Measurements from ENCODE around the gene SND1. TPM values are rescaled to one million over a fixed set of nuclear protein-coding genes. Genes with fewer than 3 reads are reported as not detected.

The SND1 gene
- total RNA-seq, 1 experiment from 2014 or later: 218 TPM

DNA sequence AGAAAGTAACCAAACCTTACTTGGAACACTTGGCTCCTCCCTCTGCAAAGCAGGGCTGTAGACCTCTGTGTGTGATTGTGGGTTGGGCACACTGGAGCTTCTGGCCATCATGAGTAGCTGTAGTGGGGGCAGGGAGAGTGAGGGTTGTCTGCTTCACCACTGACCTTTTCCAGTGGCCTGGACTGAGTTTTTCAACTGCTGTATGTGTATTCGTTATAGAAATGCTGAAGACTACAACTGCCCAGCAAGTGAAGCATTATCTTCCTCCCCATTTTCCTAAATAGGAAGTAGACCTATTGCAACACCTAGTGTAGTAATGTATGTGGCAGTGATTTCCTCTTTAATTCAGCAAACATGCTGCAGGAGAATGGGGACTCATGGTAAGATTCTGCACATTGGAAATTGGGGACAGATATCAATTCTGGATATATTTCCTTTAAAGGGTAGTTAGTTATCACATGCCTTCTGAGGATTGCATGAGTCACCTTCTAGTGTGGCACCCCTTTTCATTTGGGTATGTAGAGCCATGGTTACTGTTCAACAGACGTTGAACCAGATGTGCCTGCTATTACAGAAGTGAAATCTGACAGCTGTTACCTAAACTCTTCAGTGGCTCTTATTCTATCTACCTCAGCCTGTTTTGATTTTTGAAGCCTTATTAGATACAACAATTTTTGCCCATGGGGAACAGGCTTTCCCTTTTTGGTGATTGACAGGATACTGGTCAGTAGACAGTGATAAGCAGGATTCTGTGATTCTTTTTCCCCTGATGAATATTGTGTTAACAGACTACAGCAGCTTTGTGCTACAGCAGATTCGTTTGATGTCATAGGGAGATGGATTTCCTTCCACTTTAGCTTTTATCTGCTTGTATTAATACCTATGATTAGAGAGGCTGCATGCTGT lies 130.9 kb downstream of the SND1 start:
- Histone ChIP-seq H3K4me2 (ENCODE audit: insufficient read depth, insufficient read length, low read length) (no peak overlapping the region), H3K56ac (ENCODE audit: insufficient read length, low read depth, low read length) (no peak overlapping the region), H3K27ac (ENCODE audit: insufficient read length, low read depth, low read length) (no peak overlapping the region), H3K23ac (ENCODE audit: insufficient read length, low read depth, low read length) (no peak overlapping the region), H2BK5ac (ENCODE audit: insufficient read length, low read length) (no peak overlapping the region), H2BK12ac (ENCODE audit: insufficient read length, low read depth, low read length) (no peak overlapping the region), H4K20me1 (ENCODE audit: control insufficient read depth, insufficient read depth, insufficient read length) (no peaks in the 10 kb centered on the region), H3K9me3 (ENCODE audit: control insufficient read depth, low read depth, low read length) (no peaks in the 10 kb centered on the region), H2AK5ac (ENCODE audit: insufficient read length, low read length) (no peak overlapping the region), H3K4ac (ENCODE audit: low read depth, low read length) (no peak overlapping the region), H2AFZ (ENCODE audit: low read length) (no peak overlapping the region), H4K91ac (ENCODE audit: insufficient read length, low read depth, low read length) (no peak overlapping the region), H2BK20ac (ENCODE audit: low read depth, low read length, poor library complexity, severe bottlenecking) (no peak overlapping the region), H3K79me1 (ENCODE audit: insufficient read depth, low read depth, low read length, poor library complexity, severe bottlenecking) (no peaks in the 10 kb centered on the region), H3K14ac (ENCODE audit: insufficient read depth, low read length) (no peak overlapping the region), H3K27me3 (ENCODE audit: insufficient read depth, low read length) (no peaks in the 10 kb centered on the region), H2BK15ac (ENCODE audit: low read depth, low read length) (no peak overlapping the region), H3K9ac (ENCODE audit: extremely low read depth, insufficient read length, low read length) (no peak overlapping the region), H3K79me2 (ENCODE audit: insufficient read depth, low read length) (no peaks in the 10 kb centered on the region; the same call in 1 of the 2 replicates), H3K18ac (ENCODE audit: insufficient read length, low read depth, low read length) (no peak overlapping the region), H4K8ac (replicated peaks; ENCODE audit: insufficient read length, low read depth, low read length) (no peak overlapping the region), H3K4me1 (ENCODE audit: insufficient read depth, low read length) (peaks cover 2% of the 10 kb centered on the region; the same call in 1 of the 2 replicates), H2BK120ac (ENCODE audit: low read depth, low read length, poor library complexity, severe bottlenecking) (no peak overlapping the region), H4K5ac (ENCODE audit: insufficient read length, low read depth, low read length) (no peak overlapping the region), H3T11ph (ENCODE audit: low read length) (no peak overlapping the region), H3K23me2 (ENCODE audit: insufficient read length, low read depth, low read length, poor library complexity, severe bottlenecking) (no peaks in the 10 kb centered on the region)
- TF ChIP-seq, protein P1, sequence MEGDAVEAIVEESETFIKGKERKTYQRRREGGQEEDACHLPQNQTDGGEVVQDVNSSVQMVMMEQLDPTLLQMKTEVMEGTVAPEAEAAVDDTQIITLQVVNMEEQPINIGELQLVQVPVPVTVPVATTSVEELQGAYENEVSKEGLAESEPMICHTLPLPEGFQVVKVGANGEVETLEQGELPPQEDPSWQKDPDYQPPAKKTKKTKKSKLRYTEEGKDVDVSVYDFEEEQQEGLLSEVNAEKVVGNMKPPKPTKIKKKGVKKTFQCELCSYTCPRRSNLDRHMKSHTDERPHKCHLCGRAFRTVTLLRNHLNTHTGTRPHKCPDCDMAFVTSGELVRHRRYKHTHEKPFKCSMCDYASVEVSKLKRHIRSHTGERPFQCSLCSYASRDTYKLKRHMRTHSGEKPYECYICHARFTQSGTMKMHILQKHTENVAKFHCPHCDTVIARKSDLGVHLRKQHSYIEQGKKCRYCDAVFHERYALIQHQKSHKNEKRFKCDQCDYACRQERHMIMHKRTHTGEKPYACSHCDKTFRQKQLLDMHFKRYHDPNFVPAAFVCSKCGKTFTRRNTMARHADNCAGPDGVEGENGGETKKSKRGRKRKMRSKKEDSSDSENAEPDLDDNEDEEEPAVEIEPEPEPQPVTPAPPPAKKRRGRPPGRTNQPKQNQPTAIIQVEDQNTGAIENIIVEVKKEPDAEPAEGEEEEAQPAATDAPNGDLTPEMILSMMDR (conservative IDR thresholded peaks at IDR 0.05): no peak
- DNase-seq: no peak
- H3K27ac Mint-ChIP-seq: peak overlapping the region in 1 of 3 experiments; percentile 55; a peak in 2 of 7 replicates
- no CpG with 5 or more reads among the region's 3 CpGs for WGBS (ENCODE audit: extremely low coverage, insufficient read length, low lambda C conversion rate)
- no peaks in the 10 kb centered on the region; the same call in 1 of the 2 replicates for H3K27me3 Mint-ChIP-seq (ENCODE audit: low read depth)
- no peak overlapping the region for H3K4me3 Mint-ChIP-seq
- H3K36me3 Mint-ChIP-seq (ENCODE audit: insufficient read depth in 1 of 3, low read depth in 3 of 3): peaks cover 0 to 8% (median 4%) of the 10 kb centered on the region in 3 experiments; a peak in 3 of 7 replicates
- no peaks in the 10 kb centered on the region for H3K9me3 Mint-ChIP-seq
- peaks cover 36 to 46% of the 10 kb centered on the region in 2 experiments for H3K4me1 Mint-ChIP-seq

All from H9 (cell line).